H1 (cell line): ENCODE results near the gene SCAF1. TPM values are rescaled to one million over a fixed set of nuclear protein-coding genes. Genes with fewer than 3 reads are reported as not detected.

Source experiments
- CTCF ChIA-PET: fragments of 300-600 bp; sonication (Branson Sonifier 250); formaldehyde crosslinking; loops from one replicate; lab custom pipeline; 2021; ENCODE audit not compliant: partially characterized antibody; lab: Charles Lee
- POLR2A ChIA-PET: fragments of 300-600 bp; sonication (Branson Sonifier 250); formaldehyde crosslinking; loops from one replicate; lab custom pipeline; 2021; ENCODE audit warnings: inconsistent platforms; ENCODE audit not compliant: partially characterized antibody; lab: Charles Lee
- DNase-seq, 2 experiments: peaks; one replicate each; pipeline versions ENCODE4 v3.0.0 to v3.0.0-alpha.2; 2010 to 2022; ENCODE audit warnings: low spot score in 2 of 2, low read depth in 1 of 2, mixed read lengths in 1 of 2
- FAIRE-seq: peaks from 2 replicates; lab custom pipeline; 2011; peaks lifted over from hg19 to GRCh38; lab: Jason Lieb, UNC
- H2AFZ ChIP-seq: 2 replicates; pipeline ENCODE4 v1.8.1; 2012; ENCODE audit warnings: low read length, inconsistent platforms
- H2AK5ac ChIP-seq: 2 replicates; pipeline ENCODE4 v1.6.1; 2013; ENCODE audit warnings: low read depth, low read length
- H2BK120ac ChIP-seq: replicated peaks from 2 replicates; pipeline ENCODE3; 2013; ENCODE audit warnings: low read depth, low read length, inconsistent platforms
- H2BK12ac ChIP-seq: 2 replicates; pipeline ENCODE4 v1.6.1; 2013; ENCODE audit warnings: low read depth, low read length
- H2BK15ac ChIP-seq: 2 replicates; pipeline ENCODE4 v1.6.1; 2013; ENCODE audit warnings: low read length
- H2BK20ac ChIP-seq: 2 replicates; pipeline ENCODE4 v1.6.1; 2013; ENCODE audit warnings: low read length
- H2BK5ac ChIP-seq: 2 replicates; pipeline ENCODE4 v1.6.1; 2013; ENCODE audit warnings: low read depth, low read length
- H3K14ac ChIP-seq: 2 replicates; pipeline ENCODE4 v1.6.1; 2013; ENCODE audit warnings: inconsistent platforms; ENCODE audit not compliant: insufficient read length
- H3K18ac ChIP-seq: 2 replicates; pipeline ENCODE4 v1.6.1; 2013; ENCODE audit warnings: low read length; ENCODE audit errors: extremely low read depth
- H3K23ac ChIP-seq: 2 replicates; pipeline ENCODE4 v1.6.1; 2013; ENCODE audit warnings: inconsistent platforms; ENCODE audit not compliant: insufficient read length
- H3K23me2 ChIP-seq: 2 replicates; pipeline ENCODE4 v1.6.1; 2013; ENCODE audit warnings: low read depth, low read length
- H3K27ac ChIP-seq: 2 replicates; pipeline ENCODE4 v1.6.1; 2011; ENCODE audit warnings: low read depth, low read length, inconsistent platforms
- H3K27me3 ChIP-seq, 4 experiments: replicated peaks in 1 of 4; 1 replicate in 1 of 4; 2 replicates in 3 of 4; pipeline versions ENCODE4 v1.6.1 to v1.8.1; 2011 to 2013; ENCODE audit warnings: low read length in 3 of 4, mild to moderate bottlenecking in 3 of 4, inconsistent platforms in 2 of 4, mixed read lengths in 2 of 4, moderate library complexity in 1 of 4; ENCODE audit not compliant: control insufficient read depth in 3 of 4, insufficient read depth in 3 of 4; ENCODE audit errors: extremely low read depth in 1 of 4
- H3K36me3 ChIP-seq, 4 experiments: 2 replicates each; pipeline versions ENCODE4 v1.6.1 to v1.8.1; 2011 to 2013; ENCODE audit warnings: mild to moderate bottlenecking in 4 of 4, low read length in 3 of 4, moderate library complexity in 2 of 4, control low read depth in 1 of 4, inconsistent platforms in 1 of 4; ENCODE audit not compliant: insufficient read depth in 4 of 4, control insufficient read depth in 2 of 4
- H3K4ac ChIP-seq: replicated peaks from 2 replicates; pipeline ENCODE3; 2013; ENCODE audit warnings: low read length, low read depth, mixed read lengths, inconsistent platforms; ENCODE audit not compliant: insufficient read length
- H3K4me1 ChIP-seq, 4 experiments: replicated peaks in 1 of 4; 1 replicate in 1 of 4; 2 replicates in 3 of 4; pipeline versions ENCODE4 v1.6.1 to v1.8.1; 2011 to 2013; ENCODE audit warnings: low read length in 3 of 4, inconsistent platforms in 2 of 4, mixed read lengths in 1 of 4; ENCODE audit not compliant: insufficient read depth in 4 of 4, control insufficient read depth in 3 of 4
- H3K4me2 ChIP-seq, 2 experiments: 2 replicates each; pipeline versions ENCODE4 v1.6.1 to v1.8.1; 2011 to 2013; ENCODE audit warnings: low read depth in 2 of 2, low read length in 2 of 2, control low read depth in 1 of 2, inconsistent platforms in 1 of 2, mild to moderate bottlenecking in 1 of 2; ENCODE audit not compliant: insufficient read depth in 1 of 2
- H3K4me3 ChIP-seq, 4 experiments: fragments of 200-600, 300-600 bp in 1 of 4; sonication (generic), shearing (Covaris generic), sonication (Bioruptor Twin) in 1 of 4; 2 replicates each; pipeline versions ENCODE4 v1.5.1 to v1.8.1; 2011 to 2016; ENCODE audit warnings: low read length in 4 of 4, low read depth in 3 of 4, control low read depth in 2 of 4, inconsistent platforms in 2 of 4, mild to moderate bottlenecking in 2 of 4, mixed read lengths in 1 of 4, moderate library complexity in 1 of 4; ENCODE audit not compliant: insufficient read depth in 2 of 4; ENCODE audit errors: extremely low read depth in 1 of 4
- H3K56ac ChIP-seq: replicated peaks from 2 replicates; pipeline ENCODE3; 2013; ENCODE audit warnings: low read depth, mild to moderate bottlenecking, mixed read lengths, low read length, inconsistent platforms; ENCODE audit not compliant: insufficient read length
- H3K79me1 ChIP-seq: 2 replicates; pipeline ENCODE4 v1.6.1; 2013; ENCODE audit warnings: low read depth, low read length, control low read depth
- H3K79me2 ChIP-seq, 2 experiments: 2 replicates each; pipeline versions ENCODE4 v1.6.1 to v1.8.1; 2012 to 2013; ENCODE audit warnings: low read length in 2 of 2, mild to moderate bottlenecking in 2 of 2, inconsistent platforms in 1 of 2; ENCODE audit not compliant: insufficient read depth in 2 of 2, control insufficient read depth in 1 of 2
- H3K9ac ChIP-seq, 4 experiments: replicated peaks in 1 of 4; 1 replicate in 1 of 4; 2 replicates in 3 of 4; pipeline versions ENCODE4 v1.6.1 to v1.8.1; 2011 to 2013; ENCODE audit warnings: low read depth in 3 of 4, low read length in 3 of 4, control low read depth in 2 of 4, mild to moderate bottlenecking in 2 of 4, moderate library complexity in 2 of 4, inconsistent platforms in 1 of 4; ENCODE audit errors: extremely low read depth in 1 of 4
- H3K9me3 ChIP-seq, 2 experiments: 2 replicates each; pipeline versions ENCODE4 v1.6.1 to v1.8.1; 2012 to 2013; ENCODE audit warnings: mild to moderate bottlenecking in 2 of 2, moderate library complexity in 2 of 2, control low read depth in 1 of 2, inconsistent platforms in 1 of 2, low read depth in 1 of 2, low read length in 1 of 2, mixed read lengths in 1 of 2; ENCODE audit not compliant: insufficient read depth in 2 of 2
- H4K20me1 ChIP-seq, 2 experiments: replicated peaks in 1 of 2; 2 replicates each; pipeline versions ENCODE3 to v1.8.1; 2011 to 2013; ENCODE audit warnings: inconsistent platforms in 2 of 2, low read length in 2 of 2, mild to moderate bottlenecking in 1 of 2; ENCODE audit not compliant: insufficient read depth in 2 of 2, control insufficient read depth in 1 of 2
- H4K5ac ChIP-seq: 2 replicates; pipeline ENCODE4 v1.6.1; 2013; ENCODE audit warnings: low read length, low read depth, mixed read lengths, inconsistent platforms; ENCODE audit not compliant: insufficient read length
- H4K8ac ChIP-seq: 2 replicates; pipeline ENCODE4 v1.8.0; 2013; ENCODE audit warnings: mild to moderate bottlenecking, moderate library complexity, low read length, inconsistent platforms; ENCODE audit not compliant: insufficient read depth; ENCODE audit errors: extremely low read depth
- H4K91ac ChIP-seq: replicated peaks from 2 replicates; pipeline ENCODE3; 2013; ENCODE audit warnings: low read length, mixed read lengths, inconsistent platforms; ENCODE audit not compliant: insufficient read length
- KDM1A ChIP-seq: fragments of 200-600, 300-600 bp; sonication (generic); IDR thresholded peaks from 2 replicates; pipeline ENCODE4 v1.7.1; 2016; ENCODE audit warnings: mild to moderate bottlenecking, low read length, borderline replicate concordance
- RFX5 ChIP-seq: IDR thresholded peaks from 2 replicates; pipeline ENCODE4 v1.6.1; 2011; ENCODE audit warnings: low read depth, low read length, improper control_type of control experiment, borderline replicate concordance
- WGBS, 2 experiments: shearing (Covaris generic) in 1 of 2; methylation state at CpG; one replicate each; pipeline versions ENCODE4 v1.1.6 to v1.1.7; 2013 to 2015; ENCODE audit warnings: low lambda C conversion rate in 2 of 2, mixed read lengths in 2 of 2, inconsistent platforms in 1 of 2, low coverage in 1 of 2, missing lambda C conversion rate in 1 of 2; ENCODE audit not compliant: insufficient replicate concordance in 2 of 2, insufficient coverage in 1 of 2, insufficient read length in 1 of 2; ENCODE audit errors: extremely low coverage in 1 of 2, missing lambda C conversion rate in 1 of 2; 5-methylcytosine and 5-hydroxymethylcytosine counted together
- polyA plus RNA-seq, 7 experiments: library from polyadenylated mRNA; depleted of rRNA in 3 of 7; stranded (reverse) in 5 of 7; unstranded in 2 of 7; fragments of >200 nt in 5 of 7; fragments of 200-250 nt in 2 of 7; gene quantifications; 1 replicate in 5 of 7; 2 replicates in 1 of 7; 4 replicates in 1 of 7; pipeline versions ENCODE4 v1.2.1 to v1.2.3, GENCODE V29; 2011 to 2013; ENCODE audit warnings: missing spikeins in 2 of 7, mixed read lengths in 2 of 7
- total RNA-seq: library from RNA; stranded (reverse); fragmentation: NEBNext Ultra II Directional; extraction: Animal tissue kit (Norgen Biotek cat#: 25700); gene quantifications from 2 replicates; pipeline ENCODE4 v1.2.1, GENCODE V29; 2021

Gene SCAF1
- total and polyA plus RNA-seq, 2 of the 8 experiments (the other 6 are each of a cell fraction or from before 2014, with no cell fraction given), result 9.7 to 81.7 TPM

DNA sequence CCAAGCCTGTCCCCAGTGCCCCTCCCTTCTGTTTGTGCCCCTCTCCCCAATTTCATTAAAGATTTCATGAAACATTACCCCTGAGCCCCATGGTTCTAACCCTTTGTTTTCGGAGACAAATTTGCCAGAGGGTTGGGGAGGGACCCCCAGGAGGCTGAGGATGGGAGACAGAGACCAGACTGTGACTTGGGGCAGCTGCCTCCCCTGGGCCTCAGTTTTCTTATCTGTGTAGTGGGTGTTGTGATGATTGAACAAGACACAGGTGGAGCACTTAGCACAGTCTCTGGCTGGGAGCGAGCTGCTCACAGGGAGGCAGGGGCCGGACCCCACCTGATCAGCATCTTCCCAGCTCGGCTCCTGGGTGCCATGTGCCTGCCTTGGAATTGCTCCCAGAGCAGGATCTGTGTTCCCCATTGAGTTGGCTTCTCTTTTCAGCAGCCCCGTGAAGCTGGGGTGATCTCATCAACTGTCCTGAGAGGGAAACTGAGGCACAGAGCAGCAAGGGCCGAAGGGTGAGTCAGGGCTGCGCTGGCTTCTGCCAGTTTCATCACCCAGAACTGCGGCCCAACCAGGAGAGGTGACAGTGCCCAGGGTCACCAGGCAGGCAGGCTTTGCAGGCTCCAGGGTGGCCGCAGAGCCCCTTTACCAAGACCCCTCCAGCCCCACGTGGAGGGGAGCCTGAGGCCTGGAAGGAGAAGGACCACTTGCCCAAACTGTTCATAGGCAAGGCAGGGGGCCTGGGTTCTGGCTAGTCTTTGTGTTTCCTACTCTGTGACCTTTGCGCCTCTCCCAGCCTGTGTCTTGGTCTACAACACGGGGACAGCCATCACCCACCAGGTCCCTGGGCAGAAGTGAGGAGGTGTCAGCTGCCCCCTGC, 16.8 kb downstream of the SCAF1 start:
- H2AK5ac ChIP-seq, result no peak overlapping the region
- H2AFZ ChIP-seq, result no peak overlapping the region
- no peak overlapping the region for H3K9ac ChIP-seq
- peaks cover 0 to 6% of the 10 kb centered on the region in 2 experiments; a peak in 1 of 4 replicates for H3K79me2 ChIP-seq
- no peak overlapping the region for H3K56ac ChIP-seq
- H2BK12ac ChIP-seq, result no peak overlapping the region
- no peaks in the 10 kb centered on the region for H3K27me3 ChIP-seq
- no peak overlapping the region for H2BK5ac ChIP-seq
- FAIRE-seq, result no peak
- H3K18ac ChIP-seq, result no peak overlapping the region
- H2BK15ac ChIP-seq, result no peak overlapping the region
- TF ChIP-seq KDM1A (peak; percentile 54; the same call in 1 of the 2 replicates), RFX5 (no peak)
- H2BK120ac ChIP-seq, result no peak overlapping the region
- H3K36me3 ChIP-seq, result peaks cover 21 to 75% (median 57%) of the 10 kb centered on the region in 4 experiments; a peak in 7 of 8 replicates
- CTCF ChIA-PET, result interaction anchor here (1.0 to 4.4 kb wide), 4 partner anchors 14 to 26 kb away, joined by 3 to 39 read pairs (median 16); no protein-coding TSS in a partner anchor
- POLR2A ChIA-PET, result interaction anchor here (1.3 to 18.0 kb wide), 4 partner anchors 15 to 28 kb away, joined by 3 to 275 read pairs (median 121); partner anchors contain the start of genes PRMT1, RRAS and SCAF1
- no peak overlapping the region for H4K8ac ChIP-seq
- WGBS, 2 experiments, result 90% methylated on average over 12 of the region's 12 CpGs; no CpG with 5 or more reads in 1 of the 2 experiments
- H4K20me1 ChIP-seq, result peaks cover 13 to 21% of the 10 kb centered on the region in 2 experiments
- no peak overlapping the region for H3K14ac ChIP-seq
- H4K91ac ChIP-seq, result no peak overlapping the region
- no peak overlapping the region for H2BK20ac ChIP-seq
- DNase-seq, result no peak
- no peak overlapping the region for H4K5ac ChIP-seq
- H3K4me1 ChIP-seq, result peaks cover 0 to 14% (median 6%) of the 10 kb centered on the region in 4 experiments; a peak in 4 of 7 replicates
- H3K23me2 ChIP-seq, result no peaks in the 10 kb centered on the region; the same call in 1 of the 2 replicates
- peaks cover 9 to 11% of the 10 kb centered on the region in 2 experiments for H3K9me3 ChIP-seq
- H3K4me2 ChIP-seq, result no peak overlapping the region
- no peak overlapping the region for H3K4me3 ChIP-seq
- no peak overlapping the region for H3K4ac ChIP-seq
- no peak overlapping the region for H3K27ac ChIP-seq
- H3K79me1 ChIP-seq, result peaks cover 7% of the 10 kb centered on the region; the same call in 1 of the 2 replicates
- H3K23ac ChIP-seq, result no peak overlapping the region
